Stimulated activated CD4-positive, alpha-beta T cell treated with anti-CD3 and anti-CD28 coated beads, Interleukin-12 subunit alpha, Interleukin-12 subunit beta, amount 100 ng/mL, for 48 hours (primary cell): ENCODE results near the gene ASCL5.
A peak's percentile ranks its signal among the peaks of the same experiment; 100 is the strongest.
"Not testable (repeated sequence)": the region's sequence is repeated elsewhere in the genome, so short reads cannot be mapped to it uniquely, and the experiment has no call there.

Experiments
- DNase-seq, 3 donors: peaks; one replicate each; pipeline ENCODE4 v3.0.0-alpha.2; 2020; ENCODE audit warnings: low read depth in 2 of 3, low spot score in 1 of 3

Gene ASCL5

GRCh38 chr1:201126832-201127754 is at the start of gene ASCL5:
TSS of gene ASCL5 (minus strand) at chr1:201127184. CDS start at chr1:201115372, 11,812 bp downstream.
- DNase-seq: no peak

DNA sequence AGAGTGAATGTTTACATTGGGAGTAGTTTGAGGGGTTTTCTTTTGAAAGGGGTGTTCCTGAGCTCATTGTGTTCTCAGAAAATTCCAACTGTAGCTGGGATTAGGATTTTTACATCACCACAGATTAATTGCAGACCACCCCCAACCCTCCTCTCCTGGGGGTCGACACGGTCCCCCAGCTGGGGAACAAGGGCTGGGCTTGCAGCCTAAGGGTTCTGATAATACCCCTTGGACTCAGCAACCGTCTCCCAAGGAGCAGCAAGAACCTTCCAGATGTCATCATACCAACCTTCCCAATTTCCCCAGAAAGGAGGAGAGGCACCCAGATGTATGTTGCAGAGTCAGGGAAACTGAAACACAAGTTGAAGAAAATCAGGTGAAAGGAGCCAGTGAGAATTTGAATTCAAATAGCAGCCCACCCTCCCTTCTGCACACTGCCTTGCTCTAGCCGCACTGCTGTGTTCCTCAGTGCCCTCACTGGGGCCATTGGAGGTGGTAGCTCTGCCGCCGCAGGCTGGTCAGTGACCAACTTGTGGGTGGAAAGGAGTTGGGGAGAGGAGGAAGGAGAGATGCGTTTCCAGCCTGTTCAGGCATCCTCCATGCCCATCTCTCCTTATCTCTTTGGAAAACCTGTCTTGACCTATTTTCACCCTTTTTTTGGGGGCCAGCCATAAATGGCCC is 49.0 kb upstream of the ASCL5 start:
- no peak for DNase-seq

GRCh38 chr1:201173736-201174135 is 46.8 kb upstream of the ASCL5 start:
- no peak for DNase-seq

DNA sequence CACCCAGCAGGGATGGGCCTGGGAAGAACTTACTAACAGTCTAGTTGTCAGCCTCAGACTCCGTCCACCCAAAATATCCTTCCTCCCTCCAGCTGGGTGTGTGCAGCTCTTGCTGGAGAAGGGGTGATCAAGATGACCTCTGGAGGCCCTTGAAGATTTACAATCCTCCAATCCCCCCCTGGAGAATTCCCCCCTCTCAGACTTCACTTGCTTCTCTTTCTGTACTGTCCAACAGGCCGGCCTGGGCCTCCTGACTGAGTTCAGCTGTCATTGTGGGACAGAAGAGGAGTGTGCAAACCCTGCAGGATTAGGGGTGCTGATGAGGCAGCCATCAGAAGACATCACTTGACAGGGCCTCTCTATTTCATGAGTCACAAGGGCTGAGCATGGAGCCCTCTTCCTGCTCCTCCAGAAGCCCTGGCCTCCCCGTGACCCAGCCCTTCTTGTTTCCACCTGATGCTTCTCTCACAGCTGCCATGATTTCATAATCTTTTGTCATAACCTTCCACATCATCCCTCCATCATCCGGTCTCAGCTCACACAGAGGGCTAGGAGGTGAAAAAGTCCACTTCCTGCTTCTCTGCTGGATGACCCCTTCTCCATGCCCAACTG is 46.1 kb upstream of the ASCL5 start:
- DNase-seq: no peak

- no peak for DNase-seq
Observed at GRCh38 chr1:201172326-201172725, 45.3 kb upstream of the ASCL5 start.

DNA sequence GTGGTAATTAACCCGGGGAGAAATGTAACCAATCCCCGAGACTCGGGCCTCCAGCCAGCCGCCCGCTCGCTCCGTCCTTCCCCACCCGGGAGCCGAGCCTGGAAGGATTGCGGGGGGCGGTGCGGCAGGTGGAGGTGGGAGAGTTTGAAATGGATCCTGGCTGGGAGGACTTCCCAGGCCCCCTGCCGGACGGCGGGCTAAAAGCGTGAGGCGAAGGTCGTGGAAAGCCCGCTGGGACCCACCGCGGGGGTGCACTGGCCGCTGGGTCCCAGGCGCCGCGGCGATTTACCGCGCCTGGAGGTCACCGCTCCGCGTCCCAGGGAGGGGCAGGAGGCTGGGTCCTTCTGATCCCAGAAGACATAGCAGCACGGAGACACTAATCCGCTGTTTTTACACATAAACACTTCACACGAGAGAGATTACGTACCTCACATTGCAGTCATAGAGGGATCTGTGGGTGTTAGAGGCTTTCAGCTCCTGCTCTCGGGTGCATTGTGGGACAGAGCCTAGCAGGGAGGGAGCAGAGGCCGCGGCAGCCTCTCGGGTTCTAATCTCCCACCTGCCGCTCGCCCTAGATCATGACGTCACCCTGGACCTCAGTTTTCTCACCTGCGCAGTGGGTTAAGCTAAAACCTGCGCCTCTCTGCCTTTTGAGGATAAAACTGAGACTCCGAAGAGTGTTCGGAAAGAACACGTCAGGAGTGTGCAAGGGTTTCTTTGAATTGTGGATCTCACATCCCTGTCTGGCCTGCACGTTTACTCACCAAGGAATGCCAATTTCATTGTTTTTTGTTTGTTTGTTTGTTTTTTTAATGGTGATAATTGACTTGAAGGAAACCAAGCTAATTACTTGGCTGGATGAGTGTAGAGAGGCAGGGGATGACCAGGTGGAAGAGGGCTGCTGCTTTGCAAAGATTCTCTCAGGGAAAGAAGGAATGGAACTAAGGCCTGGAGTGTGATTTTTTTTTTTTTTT is 44.4 kb upstream of the ASCL5 start:
- peak; percentile 40 to 57 (median 48) for DNase-seq

DNA sequence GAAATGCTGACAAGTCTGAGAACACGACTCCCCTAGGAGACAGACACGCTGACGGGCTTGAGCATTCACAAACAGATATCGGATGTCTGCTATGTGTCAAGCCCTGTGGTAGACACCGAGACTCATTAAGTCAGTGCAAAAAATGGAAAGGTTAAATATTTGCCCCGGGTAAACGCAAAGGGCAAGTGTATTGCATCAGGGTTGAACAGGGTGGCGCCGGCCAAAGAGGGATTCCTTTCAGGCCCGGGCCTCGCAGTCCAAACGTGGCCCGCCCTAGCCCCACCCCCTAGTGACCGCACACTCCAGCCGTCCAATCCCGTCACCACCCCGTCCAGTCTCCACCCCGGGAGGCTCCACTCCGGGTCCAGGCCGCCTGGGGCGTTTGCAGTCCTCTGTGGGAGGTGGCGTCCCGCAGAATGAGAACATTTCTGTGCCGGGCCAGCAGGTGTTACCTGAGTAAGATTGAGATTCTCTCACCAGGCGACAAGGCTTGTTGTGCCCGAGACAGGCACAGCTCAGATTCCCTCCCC is 43.6 kb upstream of the ASCL5 start:
- DNase-seq: peak; percentile 69 to 78 (median 77)

DNA sequence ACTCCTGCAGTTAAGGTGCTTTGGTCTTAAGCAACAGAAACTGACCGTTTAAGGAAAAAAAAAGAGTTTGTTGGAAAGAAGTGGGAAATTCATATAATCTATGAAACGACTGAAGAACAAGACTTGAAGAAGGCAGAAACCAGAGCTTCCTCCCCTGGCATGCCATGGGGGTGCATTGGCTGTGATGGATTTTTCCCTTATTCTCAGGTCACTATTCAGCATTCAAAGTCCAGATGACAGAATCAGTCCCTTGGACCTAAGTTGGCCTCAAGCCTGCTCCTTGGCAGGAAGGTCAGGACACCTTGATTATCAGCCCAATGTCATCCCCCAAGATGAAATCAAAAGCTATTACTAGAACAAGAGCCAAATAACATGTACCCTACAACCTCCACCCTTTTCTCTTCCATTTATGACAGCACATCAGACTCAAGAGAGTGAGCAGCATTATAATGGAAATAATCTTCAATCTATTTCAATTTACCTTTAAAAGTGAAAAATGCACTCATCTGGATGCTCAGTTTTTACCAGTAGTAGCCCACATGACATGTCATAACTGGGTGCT is 43.1 kb upstream of the ASCL5 start:
- DNase-seq: no peak

- DNase-seq: no peak
Observed at GRCh38 chr1:201169203-201169602, 42.2 kb upstream of the ASCL5 start.

GRCh38 chr1:201167041-201167991 is 40.3 kb upstream of the ASCL5 start:
- DNase-seq: no peak

DNA sequence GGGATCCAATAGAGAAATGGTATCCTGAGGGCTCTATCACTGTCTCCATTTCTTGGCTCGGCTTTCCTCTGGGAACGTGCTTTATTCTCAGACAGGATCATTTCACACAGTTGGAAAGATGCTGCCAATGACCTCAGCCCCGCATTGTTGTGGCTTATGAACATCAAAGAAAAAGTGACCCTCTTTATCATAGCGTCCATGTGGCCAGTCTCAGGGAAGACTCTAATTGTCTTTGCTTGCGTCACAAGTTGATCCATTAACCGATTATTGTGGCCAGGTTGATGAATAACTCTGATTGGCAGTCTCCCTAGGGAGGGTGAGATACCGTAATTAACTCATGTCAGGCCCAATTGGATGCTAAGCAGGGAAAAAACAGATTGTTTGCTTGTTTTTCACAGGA is 37.7 kb upstream of the ASCL5 start:
- no peak for DNase-seq

GRCh38 chr1:201163707-201164106 is 36.7 kb upstream of the ASCL5 start:
- no peak for DNase-seq

DNA sequence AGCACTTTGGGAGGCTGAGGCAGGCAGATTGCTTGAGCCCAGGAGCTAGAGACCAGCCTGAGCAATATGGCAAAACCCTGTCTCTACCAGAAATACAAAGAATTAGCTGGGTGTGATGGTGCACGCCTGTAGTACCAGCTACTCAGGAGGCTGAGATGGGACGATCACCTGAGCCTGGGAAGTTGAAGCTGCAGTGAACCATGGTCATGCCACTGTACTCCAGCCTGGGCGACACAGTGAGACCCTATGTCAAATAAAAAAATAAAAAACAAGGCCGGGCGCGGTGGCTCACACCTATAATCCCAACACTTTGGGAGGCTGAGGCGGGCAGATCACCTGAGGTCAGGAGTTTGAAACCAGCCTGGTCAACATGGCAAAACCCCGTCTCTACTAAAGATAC is 36.1 kb upstream of the ASCL5 start:
- not testable (repeated sequence) for DNase-seq

DNA sequence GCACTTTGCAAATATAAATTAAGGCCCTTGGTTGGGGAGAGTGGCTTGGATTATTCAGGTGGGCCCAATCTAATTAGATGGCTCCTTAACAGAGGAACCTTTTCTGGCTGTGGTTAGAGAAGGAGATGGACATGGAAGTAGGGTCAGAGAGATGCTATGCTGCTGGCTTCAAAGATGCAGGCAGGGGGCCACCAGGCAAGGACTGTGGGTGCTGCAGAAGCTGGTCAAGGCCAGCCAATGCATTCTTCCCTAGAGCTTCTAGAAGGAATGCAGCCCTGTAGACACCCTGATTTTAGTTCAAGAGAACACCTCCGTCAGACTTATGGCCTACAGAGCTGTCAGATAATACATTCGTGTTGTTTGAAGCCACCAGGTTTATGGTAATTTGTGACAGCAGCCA is 31.0 kb upstream of the ASCL5 start:
- DNase-seq: no peak

- DNase-seq: no peak
Observed at GRCh38 chr1:201156819-201157218, 29.8 kb upstream of the ASCL5 start.

DNA sequence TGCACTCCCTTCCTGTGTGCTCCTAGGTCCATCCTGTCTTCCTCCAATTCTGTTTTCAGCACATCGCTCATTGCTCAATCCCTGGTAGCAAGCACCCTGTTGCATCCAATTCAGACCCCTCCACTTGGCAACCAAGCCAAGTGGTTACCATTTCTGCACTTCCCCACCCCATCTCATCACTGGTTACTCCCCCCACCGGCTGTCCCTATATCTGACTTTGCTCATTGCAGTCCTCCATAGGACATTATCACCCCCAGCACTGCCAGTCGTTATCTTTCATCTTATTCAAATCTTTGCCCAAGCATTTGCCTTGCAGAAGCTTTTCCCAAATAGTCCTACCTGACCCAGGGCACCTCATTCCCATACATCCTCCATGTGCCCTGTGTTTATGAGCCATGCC is 29.4 kb upstream of the ASCL5 start:
- no peak for DNase-seq

GRCh38 chr1:201155354-201155753 is 28.4 kb upstream of the ASCL5 start:
- DNase-seq: no peak

GRCh38 chr1:201154389-201155165 is 27.6 kb upstream of the ASCL5 start, which contains the start of gene TMEM9:
TSS of gene TMEM9 (minus strand) at chr1:201154474. CDS start at chr1:201153923, 551 bp downstream.
- peak; percentile 97 to 99 (median 98) for DNase-seq
